ENCODE data around the gene AKT1S1. TPM values are rescaled to one million over a fixed set of nuclear protein-coding genes. Genes with fewer than 3 reads are reported as not detected.

AKT1S1 gene
- total RNA-seq, 1 donor from 2014 or later = 48.8 TPM

DNA sequence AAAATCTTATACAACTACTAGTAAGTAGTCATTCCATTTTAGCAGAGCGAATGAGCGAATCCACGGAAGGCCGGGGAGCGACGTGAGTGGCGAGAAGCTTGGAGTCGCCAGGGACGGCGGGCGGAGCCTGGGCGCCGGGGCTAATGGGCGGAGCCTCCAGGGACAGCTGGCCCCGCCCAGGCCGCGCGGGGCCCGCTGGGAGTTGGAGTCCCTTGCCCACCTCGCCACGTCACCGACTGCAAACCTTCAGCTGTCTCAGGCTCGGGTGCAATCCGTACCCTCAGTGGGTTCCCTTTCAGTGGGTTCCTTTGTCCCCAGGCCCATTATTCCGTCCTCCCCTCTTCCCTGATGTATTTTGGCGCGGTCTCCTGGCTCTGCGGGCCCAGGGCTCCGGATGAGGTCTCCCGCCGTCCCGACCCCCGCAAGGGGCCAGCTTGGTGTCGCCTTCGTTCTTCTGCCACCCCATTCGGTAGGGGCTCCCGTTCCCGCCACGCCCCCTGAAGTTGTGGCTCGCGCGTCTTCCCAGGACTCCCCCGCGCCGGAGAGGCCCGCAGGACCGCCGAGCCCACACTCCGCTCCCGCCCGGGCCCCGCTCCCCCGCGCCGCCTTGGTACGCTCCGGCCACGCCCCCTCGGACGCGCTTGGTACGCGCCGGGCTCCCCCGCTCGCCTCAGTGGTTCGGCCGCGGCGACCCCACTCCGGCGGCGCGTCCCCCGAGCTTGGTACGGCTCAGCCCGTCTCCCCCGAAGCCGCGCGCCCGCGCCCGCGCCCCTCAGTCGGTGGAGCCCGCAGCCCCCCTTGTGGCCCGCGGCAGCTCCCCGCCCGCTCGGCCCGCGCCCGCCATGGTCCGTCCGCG, 26.4 kb downstream of the AKT1S1 start, which contains the start of gene PTOV1:
Gene PTOV1 (plus strand): TSS at position 673 of the 856 bp plus-strand sequence.
- H3K4me1 Mint-ChIP-seq (ENCODE audit: low read depth) = peaks cover 23% of the 10 kb centered on the region
- TF ChIP-seq, protein P1, sequence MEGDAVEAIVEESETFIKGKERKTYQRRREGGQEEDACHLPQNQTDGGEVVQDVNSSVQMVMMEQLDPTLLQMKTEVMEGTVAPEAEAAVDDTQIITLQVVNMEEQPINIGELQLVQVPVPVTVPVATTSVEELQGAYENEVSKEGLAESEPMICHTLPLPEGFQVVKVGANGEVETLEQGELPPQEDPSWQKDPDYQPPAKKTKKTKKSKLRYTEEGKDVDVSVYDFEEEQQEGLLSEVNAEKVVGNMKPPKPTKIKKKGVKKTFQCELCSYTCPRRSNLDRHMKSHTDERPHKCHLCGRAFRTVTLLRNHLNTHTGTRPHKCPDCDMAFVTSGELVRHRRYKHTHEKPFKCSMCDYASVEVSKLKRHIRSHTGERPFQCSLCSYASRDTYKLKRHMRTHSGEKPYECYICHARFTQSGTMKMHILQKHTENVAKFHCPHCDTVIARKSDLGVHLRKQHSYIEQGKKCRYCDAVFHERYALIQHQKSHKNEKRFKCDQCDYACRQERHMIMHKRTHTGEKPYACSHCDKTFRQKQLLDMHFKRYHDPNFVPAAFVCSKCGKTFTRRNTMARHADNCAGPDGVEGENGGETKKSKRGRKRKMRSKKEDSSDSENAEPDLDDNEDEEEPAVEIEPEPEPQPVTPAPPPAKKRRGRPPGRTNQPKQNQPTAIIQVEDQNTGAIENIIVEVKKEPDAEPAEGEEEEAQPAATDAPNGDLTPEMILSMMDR (IDR thresholded peaks at IDR 0.05; ENCODE audit: unreplicated experiment) = no peak
- peaks cover 6% of the 10 kb centered on the region for H3K9me3 Mint-ChIP-seq (ENCODE audit: low read depth)
- DNase-seq (ENCODE audit: low spot score, unreplicated experiment) = peak; percentile 89
- peak within 1 kb of the TSS; percentile 87 for H3K4me3 Mint-ChIP-seq (ENCODE audit: low read depth)
- peak within 1 kb of the TSS; percentile 98 for H3K27ac Mint-ChIP-seq
- H3K36me3 Mint-ChIP-seq (ENCODE audit: insufficient read depth) = peaks cover 21% of the 10 kb centered on the region
- H3K27me3 Mint-ChIP-seq = no peaks in the 10 kb centered on the region

DNA sequence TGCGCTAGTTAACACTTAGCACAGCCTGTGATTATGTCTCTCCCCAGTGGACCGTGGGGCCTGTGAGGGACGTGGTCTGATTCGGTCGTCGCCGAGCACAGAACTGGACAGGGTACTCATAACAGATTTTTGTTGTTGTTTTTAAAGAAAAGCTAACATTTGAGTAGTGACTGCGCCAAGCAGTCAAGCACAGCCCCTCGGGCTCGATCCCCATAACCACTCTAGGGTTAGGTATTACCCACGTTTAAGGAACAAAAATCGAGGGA, 27.0 kb downstream of the AKT1S1 start:
- Mint-ChIP-seq H3K36me3 (ENCODE audit: insufficient read depth) (peaks cover 19% of the 10 kb centered on the region), H3K4me3 (ENCODE audit: low read depth) (peak overlapping the region; percentile 87), H3K9me3 (ENCODE audit: low read depth) (peaks cover 6% of the 10 kb centered on the region), H3K27ac (peak overlapping the region; percentile 98), H3K4me1 (ENCODE audit: low read depth) (peaks cover 26% of the 10 kb centered on the region), H3K27me3 (no peaks in the 10 kb centered on the region)
- no peak for DNase-seq (ENCODE audit: low spot score, unreplicated experiment)
- TF ChIP-seq, protein P1 (IDR thresholded peaks at IDR 0.05; ENCODE audit: unreplicated experiment) = no peak

DNA sequence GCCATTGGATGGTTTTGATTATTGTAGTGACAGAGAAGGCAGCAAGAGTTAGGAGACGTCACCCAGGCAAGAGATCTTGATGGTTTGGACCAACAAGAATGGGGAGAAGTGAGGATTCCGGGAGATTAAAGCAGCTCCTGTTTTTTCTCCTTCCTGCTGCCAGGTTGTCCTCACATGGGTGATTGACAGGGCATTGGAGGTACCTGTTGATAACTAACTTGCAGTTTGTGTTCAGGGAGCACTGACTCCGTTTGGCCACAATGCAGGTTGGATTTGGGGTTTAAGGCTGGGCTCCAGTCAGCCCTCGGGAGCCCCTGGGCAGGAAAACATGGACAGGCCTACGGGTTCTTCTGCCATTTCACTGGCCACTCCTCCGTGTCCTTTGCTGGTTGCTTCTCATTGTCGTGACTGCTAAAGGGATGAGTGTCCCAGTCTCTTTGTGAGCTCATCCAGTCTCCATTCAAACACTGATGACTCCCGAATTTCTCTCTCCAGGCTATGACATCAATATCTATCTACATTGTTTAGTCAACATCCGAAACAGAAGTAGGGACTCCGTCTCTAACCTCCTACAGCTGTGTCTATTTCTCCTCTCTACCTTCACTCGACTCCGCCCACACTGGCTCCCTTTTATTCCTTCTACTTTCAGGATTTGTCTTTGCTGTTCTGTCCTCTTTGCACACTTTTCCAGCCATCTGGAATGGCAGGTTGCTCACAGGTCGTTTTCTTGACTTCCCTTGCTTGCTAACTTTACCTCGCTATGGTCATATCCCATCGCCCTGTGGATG, 27.5 kb downstream of the AKT1S1 start:
- peaks cover 6% of the 10 kb centered on the region for H3K9me3 Mint-ChIP-seq (ENCODE audit: low read depth)
- peaks cover 28% of the 10 kb centered on the region for H3K4me1 Mint-ChIP-seq (ENCODE audit: low read depth)
- DNase-seq (ENCODE audit: low spot score, unreplicated experiment) = no peak
- H3K4me3 Mint-ChIP-seq (ENCODE audit: low read depth) = peak overlapping the region; percentile 87
- peaks cover 19% of the 10 kb centered on the region for H3K36me3 Mint-ChIP-seq (ENCODE audit: insufficient read depth)
- H3K27ac Mint-ChIP-seq = peak overlapping the region; percentile 98
- H3K27me3 Mint-ChIP-seq = no peaks in the 10 kb centered on the region
- TF ChIP-seq, protein P1 (IDR thresholded peaks at IDR 0.05; ENCODE audit: unreplicated experiment) = no peak

DNA sequence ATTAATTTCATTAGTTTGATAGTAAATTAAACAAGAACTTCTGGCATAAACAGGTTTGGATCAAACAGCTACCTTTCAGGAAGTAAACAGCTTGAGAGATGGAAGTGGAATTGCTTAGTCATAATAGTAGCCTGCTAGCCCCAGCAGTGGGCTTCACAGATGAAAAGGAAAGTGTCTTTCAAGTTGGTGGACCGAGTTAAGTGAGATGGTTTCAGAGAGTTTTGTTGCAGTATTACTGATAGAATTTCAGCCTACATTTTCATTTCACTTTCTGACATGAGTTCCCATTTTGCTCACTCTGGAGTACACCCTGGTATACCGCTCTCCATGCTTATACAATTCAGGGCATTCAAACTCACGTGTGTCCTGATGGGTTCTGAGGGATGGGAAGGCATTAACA, 28.2 kb downstream of the AKT1S1 start:
- peak overlapping the region; percentile 33 for H3K4me3 Mint-ChIP-seq (ENCODE audit: low read depth)
- TF ChIP-seq, protein P1 (IDR thresholded peaks at IDR 0.05; ENCODE audit: unreplicated experiment) = no peak
- H3K27me3 Mint-ChIP-seq = no peaks in the 10 kb centered on the region
- H3K4me1 Mint-ChIP-seq (ENCODE audit: low read depth) = peaks cover 28% of the 10 kb centered on the region
- DNase-seq (ENCODE audit: low spot score, unreplicated experiment) = no peak
- H3K36me3 Mint-ChIP-seq (ENCODE audit: insufficient read depth) = peaks cover 19% of the 10 kb centered on the region
- H3K27ac Mint-ChIP-seq = no peak overlapping the region
- H3K9me3 Mint-ChIP-seq (ENCODE audit: low read depth) = peaks cover 6% of the 10 kb centered on the region

Data from progenitor cell of endocrine pancreas (in vitro differentiated cells).